Tibial nerve (tissue), 4 donors: ENCODE measurements around the gene CDKN2B-AS1. TPM values are rescaled to one million over a fixed set of nuclear protein-coding genes. Genes with fewer than 3 reads are reported as not detected.

Source experiments
- DNase-seq, 2 donors: peaks; one replicate each; pipeline ENCODE4 v3.0.0-alpha.2; 2019; ENCODE audit warnings: low spot score in 2 of 2
- H3K27ac ChIP-seq, 4 donors: fragments of 200-600 bp; sonication (generic) in 3 of 4; one replicate each; pipeline ENCODE4 v1.5.1; 2017 to 2019; ENCODE audit warnings: mild to moderate bottlenecking in 1 of 4
- H3K27me3 ChIP-seq, 2 donors: fragments of 200-600 bp; sonication (generic) in 1 of 2; one replicate each; pipeline versions ENCODE4 v1.5.1 to v1.6.0; 2017 to 2019
- H3K36me3 ChIP-seq, 3 donors: fragments of 200-600 bp; sonication (generic); one replicate each; pipeline ENCODE4 v1.5.1; 2018 to 2019
- H3K4me1 ChIP-seq, 4 donors: fragments of 200-600 bp; sonication (generic) in 3 of 4; one replicate each; pipeline ENCODE4 v1.5.1; 2017 to 2019
- H3K4me3 ChIP-seq, 4 donors: fragments of 200-600 bp; sonication (generic) in 3 of 4; one replicate each; pipeline ENCODE4 v1.5.1; 2017 to 2019; ENCODE audit warnings: mild to moderate bottlenecking in 1 of 4, moderate library complexity in 1 of 4
- H3K9me3 ChIP-seq, 4 donors: fragments of 200-600 bp; sonication (generic) in 3 of 4; one replicate each; pipeline ENCODE4 v1.5.1; 2017 to 2019
- CTCF ChIP-seq, 5 experiments: fragments of 200-600 bp in 3 of 5; fragments of 450-650 bp in 2 of 5; sonication (generic) in 3 of 5; IDR thresholded peaks; one replicate each; pipeline ENCODE4 v1.5.1; 2016 to 2019; ENCODE audit warnings: antibody characterized with exemption in 5 of 5, mild to moderate bottlenecking in 3 of 5, moderate library complexity in 2 of 5
- EP300 ChIP-seq, 2 donors: sonication (generic); formaldehyde crosslinking; IDR thresholded peaks; one replicate each; pipeline ENCODE4 v1.6.1; 2017; ENCODE audit warnings: antibody characterized with exemption in 2 of 2, mild to moderate bottlenecking in 1 of 2
- POLR2A ChIP-seq, 2 donors: fragments of 450-650 bp; IDR thresholded peaks; one replicate each; pipeline ENCODE4 v1.6.1; 2017; ENCODE audit warnings: antibody characterized with exemption in 2 of 2, mild to moderate bottlenecking in 2 of 2, moderate library complexity in 2 of 2
- WGBS, 2 donors: methylation state at CpG; one replicate each; pipeline ENCODE4 v1.1.5; 2018; 5-methylcytosine and 5-hydroxymethylcytosine counted together
- total RNA-seq, 4 donors: library from RNA; depleted of rRNA; stranded (reverse); fragments of >200 nt; gene quantifications; one replicate each; pipeline ENCODE4 v1.1.0, GENCODE V29; 2016

Gene CDKN2B-AS1
- total RNA-seq, 4 donors from 2014 or later: 0.59 to 1.5 (median 0.90) TPM; not detected in 1

GRCh38 chr9:21982861-21983560 lies 11.6 kb upstream of the CDKN2B-AS1 start:
- Histone ChIP-seq H3K36me3 (no peaks in the 10 kb centered on the region), H3K9me3 (no peaks in the 10 kb centered on the region), H3K4me1 (no peaks in the 10 kb centered on the region), H3K27me3 (peaks cover 0 to 85% of the 10 kb centered on the region in 2 donors), H3K27ac (no peak overlapping the region), H3K4me3 (no peak overlapping the region)
- WGBS, 2 donors: 60 to 77% methylated on average over 1 of the region's 1 CpG
- TF ChIP-seq CTCF (IDR thresholded peaks at IDR 0.05) (no peak), POLR2A (IDR thresholded peaks at IDR 0.05) (no peak), EP300 (IDR thresholded peaks at IDR 0.05) (no peak)
- DNase-seq: no peak

- H3K4me3 ChIP-seq: no peak overlapping the region
- DNase-seq: no peak
- H3K36me3 ChIP-seq: no peaks in the 10 kb centered on the region
- no peak for TF ChIP-seq POLR2A (IDR thresholded peaks at IDR 0.05)
- TF ChIP-seq EP300 (IDR thresholded peaks at IDR 0.05): no peak
- TF ChIP-seq CTCF (IDR thresholded peaks at IDR 0.05): no peak
- 67 to 76% methylated on average over 1 of the region's 1 CpG for WGBS, 2 donors
- no peaks in the 10 kb centered on the region for H3K9me3 ChIP-seq
- H3K4me1 ChIP-seq: no peaks in the 10 kb centered on the region
- H3K27me3 ChIP-seq: peaks cover 0 to 85% of the 10 kb centered on the region in 2 donors
- H3K27ac ChIP-seq: no peak overlapping the region
Measured at GRCh38 chr9:21983561-21983935, 11.0 kb upstream of the CDKN2B-AS1 start.

GRCh38 chr9:21984101-21984500 lies 10.5 kb upstream of the CDKN2B-AS1 start:
- TF ChIP-seq POLR2A (IDR thresholded peaks at IDR 0.05) (no peak), CTCF (IDR thresholded peaks at IDR 0.05) (no peak), EP300 (IDR thresholded peaks at IDR 0.05) (no peak)
- Histone ChIP-seq H3K27ac (no peak overlapping the region), H3K9me3 (no peaks in the 10 kb centered on the region), H3K4me3 (no peak overlapping the region), H3K4me1 (no peaks in the 10 kb centered on the region), H3K36me3 (no peaks in the 10 kb centered on the region), H3K27me3 (peaks cover 0 to 85% of the 10 kb centered on the region in 2 donors)
- no peak for DNase-seq

GRCh38 chr9:21985964-21986667 lies 8.5 kb upstream of the CDKN2B-AS1 start:
- peaks cover 0 to 8% (median 0%) of the 10 kb centered on the region in 4 donors for H3K4me1 ChIP-seq
- no peaks in the 10 kb centered on the region for H3K9me3 ChIP-seq
- no peak overlapping the region for H3K27ac ChIP-seq
- H3K36me3 ChIP-seq: no peaks in the 10 kb centered on the region
- DNase-seq: no peak
- WGBS, 2 donors: 74 to 76% methylated on average over 5 of the region's 5 CpGs
- no peak for TF ChIP-seq POLR2A (IDR thresholded peaks at IDR 0.05)
- no peak for TF ChIP-seq CTCF (IDR thresholded peaks at IDR 0.05)
- no peak for TF ChIP-seq EP300 (IDR thresholded peaks at IDR 0.05)
- peaks cover 0 to 89% of the 10 kb centered on the region in 2 donors for H3K27me3 ChIP-seq
- H3K4me3 ChIP-seq: no peak overlapping the region
